Neural cell (in vitro differentiated cells): ENCODE data around the gene ZNF521.

Source experiments
- EZH2 ChIP-seq: fragments of 200-600, 300-800 bp; shearing (Covaris generic), sonication (generic); IDR thresholded peaks from 2 replicates; pipeline ENCODE4 v1.6.1; 2014; ENCODE audit warnings: antibody characterized with exemption, low read length, borderline replicate concordance, mild to moderate bottlenecking; ENCODE audit not compliant: insufficient read depth, poor library complexity, severe bottlenecking
- TF ChIP-seq, protein P1 (sequence below): fragments of 450-650 bp; IDR thresholded peaks from 2 replicates; pipeline ENCODE4 v1.5.1; 2014; ENCODE audit warnings: antibody characterized with exemption, mild to moderate bottlenecking, moderate library complexity; ENCODE audit not compliant: poor library complexity, severe bottlenecking

DNA sequence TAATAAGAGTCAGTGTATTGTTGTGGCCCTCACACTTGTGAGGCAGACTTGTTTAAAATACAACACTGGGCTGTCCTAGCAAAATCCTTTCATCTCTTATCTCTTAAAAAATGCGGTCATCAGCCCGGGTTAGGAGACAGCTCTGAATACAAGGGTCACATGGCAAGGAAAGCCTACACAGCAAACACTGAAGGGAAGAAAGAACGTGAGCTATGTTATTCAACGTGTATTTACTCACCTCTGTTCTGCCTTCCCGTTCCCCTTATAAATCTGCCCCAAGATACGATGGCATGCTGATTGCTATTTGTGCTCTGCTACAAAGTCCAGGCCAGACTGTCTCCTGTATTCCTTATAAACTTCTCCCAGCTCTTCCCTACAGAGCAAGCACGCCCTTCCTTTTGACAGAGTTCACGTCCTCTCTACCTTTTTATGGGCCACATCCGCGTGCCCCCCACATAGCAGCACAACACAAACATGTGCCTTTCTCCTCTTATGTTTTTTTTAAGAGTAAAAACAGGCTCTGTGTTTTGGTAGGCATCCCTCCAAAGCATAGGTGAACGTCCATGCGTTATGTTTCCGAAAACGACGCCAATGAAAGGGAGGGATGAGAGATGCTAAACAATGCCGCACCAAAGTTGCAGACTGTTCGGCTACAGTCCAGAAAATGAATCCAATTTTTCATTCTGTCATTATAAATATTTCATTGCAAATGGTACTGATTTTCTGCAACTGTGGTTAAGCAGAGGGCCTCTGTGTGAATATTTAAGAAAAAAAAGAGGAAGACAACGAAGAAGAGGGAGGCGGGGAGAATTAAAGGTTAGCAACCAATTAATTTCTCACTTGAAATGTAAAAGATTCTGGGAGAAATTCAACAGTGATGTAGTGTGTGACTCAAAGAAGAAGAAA lies 274.7 kb downstream of the ZNF521 start:
- TF ChIP-seq, protein P1, sequence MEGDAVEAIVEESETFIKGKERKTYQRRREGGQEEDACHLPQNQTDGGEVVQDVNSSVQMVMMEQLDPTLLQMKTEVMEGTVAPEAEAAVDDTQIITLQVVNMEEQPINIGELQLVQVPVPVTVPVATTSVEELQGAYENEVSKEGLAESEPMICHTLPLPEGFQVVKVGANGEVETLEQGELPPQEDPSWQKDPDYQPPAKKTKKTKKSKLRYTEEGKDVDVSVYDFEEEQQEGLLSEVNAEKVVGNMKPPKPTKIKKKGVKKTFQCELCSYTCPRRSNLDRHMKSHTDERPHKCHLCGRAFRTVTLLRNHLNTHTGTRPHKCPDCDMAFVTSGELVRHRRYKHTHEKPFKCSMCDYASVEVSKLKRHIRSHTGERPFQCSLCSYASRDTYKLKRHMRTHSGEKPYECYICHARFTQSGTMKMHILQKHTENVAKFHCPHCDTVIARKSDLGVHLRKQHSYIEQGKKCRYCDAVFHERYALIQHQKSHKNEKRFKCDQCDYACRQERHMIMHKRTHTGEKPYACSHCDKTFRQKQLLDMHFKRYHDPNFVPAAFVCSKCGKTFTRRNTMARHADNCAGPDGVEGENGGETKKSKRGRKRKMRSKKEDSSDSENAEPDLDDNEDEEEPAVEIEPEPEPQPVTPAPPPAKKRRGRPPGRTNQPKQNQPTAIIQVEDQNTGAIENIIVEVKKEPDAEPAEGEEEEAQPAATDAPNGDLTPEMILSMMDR = no peak
- no peak for TF ChIP-seq EZH2
